Trophoblast cell (in vitro differentiated cells and primary cell): ENCODE results near the gene CCNO. TPM values are rescaled to one million over a fixed set of nuclear protein-coding genes. Genes with fewer than 3 reads are reported as not detected.

ENCODE experiments used
- DNase-seq, 2 donors: peaks; one replicate each; pipeline ENCODE4 v3.0.0-alpha.2; 2016
- H2AFZ ChIP-seq: 2 replicates; pipeline ENCODE4 v1.6.1; 2013; ENCODE audit warnings: low read length, moderate library complexity, mild to moderate bottlenecking; ENCODE audit not compliant: insufficient read depth, poor library complexity
- H2AK5ac ChIP-seq: 2 replicates; pipeline ENCODE4 v1.6.1; 2013; ENCODE audit warnings: mild to moderate bottlenecking, low read length
- H2BK120ac ChIP-seq: 2 replicates; pipeline ENCODE4 v1.6.1; 2013; ENCODE audit warnings: low read length, mild to moderate bottlenecking, moderate library complexity; ENCODE audit not compliant: insufficient read depth, poor library complexity
- H2BK12ac ChIP-seq: 2 replicates; pipeline ENCODE4 v1.6.1; 2013; ENCODE audit warnings: mild to moderate bottlenecking, low read length, moderate library complexity
- H2BK5ac ChIP-seq: 2 replicates; pipeline ENCODE4 v1.6.1; 2013; ENCODE audit warnings: low read length, low read depth, moderate library complexity, mild to moderate bottlenecking; ENCODE audit not compliant: poor library complexity
- H3K14ac ChIP-seq: 2 replicates; pipeline ENCODE4 v1.6.1; 2013; ENCODE audit warnings: mild to moderate bottlenecking, low read length
- H3K18ac ChIP-seq: 2 replicates; pipeline ENCODE4 v1.6.1; 2013; ENCODE audit warnings: mild to moderate bottlenecking, low read length
- H3K23ac ChIP-seq: 2 replicates; pipeline ENCODE4 v1.6.1; 2013; ENCODE audit warnings: low read length
- H3K27ac ChIP-seq: 2 replicates; pipeline ENCODE4 v1.5.1; 2013; ENCODE audit warnings: low read depth, mild to moderate bottlenecking, inconsistent platforms, low read length, moderate library complexity
- H3K27me3 ChIP-seq: 2 replicates; pipeline ENCODE4 v1.6.1; 2013; ENCODE audit warnings: inconsistent platforms, mild to moderate bottlenecking, low read length, moderate library complexity; ENCODE audit not compliant: insufficient read depth
- H3K36me3 ChIP-seq, 2 experiments: 1 replicate in 1 of 2; 2 replicates in 1 of 2; pipeline ENCODE4 v1.6.1; 2013; ENCODE audit warnings: low read length in 2 of 2, mild to moderate bottlenecking in 2 of 2, moderate library complexity in 1 of 2; ENCODE audit not compliant: insufficient read depth in 2 of 2, control insufficient read depth in 1 of 2
- H3K4ac ChIP-seq: 2 replicates; pipeline ENCODE4 v1.6.1; 2013; ENCODE audit warnings: low read depth, mild to moderate bottlenecking, low read length, moderate library complexity
- H3K4me1 ChIP-seq, 2 experiments: 1 replicate in 1 of 2; 2 replicates in 1 of 2; pipeline ENCODE4 v1.6.1; 2013; ENCODE audit warnings: low read length in 2 of 2, mild to moderate bottlenecking in 2 of 2, moderate library complexity in 1 of 2; ENCODE audit not compliant: insufficient read depth in 2 of 2, control insufficient read depth in 1 of 2
- H3K4me2 ChIP-seq: 2 replicates; pipeline ENCODE4 v1.6.1; 2013; ENCODE audit warnings: inconsistent platforms, mild to moderate bottlenecking, low read length, moderate library complexity
- H3K4me3 ChIP-seq: 2 replicates; pipeline ENCODE4 v1.5.1; 2013; ENCODE audit warnings: mild to moderate bottlenecking, low read depth, low read length, inconsistent platforms
- H3K79me1 ChIP-seq: one replicate; pipeline ENCODE4 v1.6.1; 2013; ENCODE audit warnings: low read length
- H3K79me2 ChIP-seq: 2 replicates; pipeline ENCODE4 v1.6.1; 2013; ENCODE audit warnings: low read length, mild to moderate bottlenecking; ENCODE audit not compliant: control insufficient read depth, insufficient read depth, poor library complexity
- H3K9ac ChIP-seq: 2 replicates; pipeline ENCODE4 v1.6.1; 2013; ENCODE audit warnings: mild to moderate bottlenecking, low read length
- H3K9me3 ChIP-seq: 2 replicates; pipeline ENCODE4 v1.6.1; 2013; ENCODE audit warnings: low read depth, mild to moderate bottlenecking, control low read depth, inconsistent platforms, low read length; ENCODE audit not compliant: insufficient read depth
- H4K12ac ChIP-seq: 2 replicates; pipeline ENCODE4 v1.6.1; 2013; ENCODE audit warnings: low read depth, mild to moderate bottlenecking, low read length, moderate library complexity
- H4K8ac ChIP-seq: 2 replicates; pipeline ENCODE4 v1.6.1; 2013; ENCODE audit warnings: low read depth, mild to moderate bottlenecking, low read length, moderate library complexity
- H4K91ac ChIP-seq: one replicate; pipeline ENCODE4 v1.6.1; 2013; ENCODE audit warnings: low read depth, mild to moderate bottlenecking, low read length, moderate library complexity
- WGBS: extraction: QIAGEN DNeasy Blood & Tissue Kit; methylation state at CpG from one replicate; pipeline ENCODE4 v1.1.7; 2013; ENCODE audit warnings: missing lambda C conversion rate; ENCODE audit not compliant: insufficient read length, insufficient coverage; ENCODE audit errors: extremely low coverage; 5-methylcytosine and 5-hydroxymethylcytosine counted together
- polyA plus RNA-seq: library from polyadenylated mRNA; stranded (reverse); fragments of 200-250 nt; gene quantifications from 2 replicates; pipeline ENCODE4 v1.2.3, GENCODE V29; 2013

The CCNO gene, protein sequence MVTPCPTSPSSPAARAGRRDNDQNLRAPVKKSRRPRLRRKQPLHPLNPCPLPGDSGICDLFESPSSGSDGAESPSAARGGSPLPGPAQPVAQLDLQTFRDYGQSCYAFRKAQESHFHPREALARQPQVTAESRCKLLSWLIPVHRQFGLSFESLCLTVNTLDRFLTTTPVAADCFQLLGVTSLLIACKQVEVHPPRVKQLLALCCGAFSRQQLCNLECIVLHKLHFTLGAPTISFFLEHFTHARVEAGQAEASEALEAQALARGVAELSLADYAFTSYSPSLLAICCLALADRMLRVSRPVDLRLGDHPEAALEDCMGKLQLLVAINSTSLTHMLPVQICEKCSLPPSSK
- polyA plus RNA-seq, result 0.33 and 0.46 TPM in 2 replicates

DNA sequence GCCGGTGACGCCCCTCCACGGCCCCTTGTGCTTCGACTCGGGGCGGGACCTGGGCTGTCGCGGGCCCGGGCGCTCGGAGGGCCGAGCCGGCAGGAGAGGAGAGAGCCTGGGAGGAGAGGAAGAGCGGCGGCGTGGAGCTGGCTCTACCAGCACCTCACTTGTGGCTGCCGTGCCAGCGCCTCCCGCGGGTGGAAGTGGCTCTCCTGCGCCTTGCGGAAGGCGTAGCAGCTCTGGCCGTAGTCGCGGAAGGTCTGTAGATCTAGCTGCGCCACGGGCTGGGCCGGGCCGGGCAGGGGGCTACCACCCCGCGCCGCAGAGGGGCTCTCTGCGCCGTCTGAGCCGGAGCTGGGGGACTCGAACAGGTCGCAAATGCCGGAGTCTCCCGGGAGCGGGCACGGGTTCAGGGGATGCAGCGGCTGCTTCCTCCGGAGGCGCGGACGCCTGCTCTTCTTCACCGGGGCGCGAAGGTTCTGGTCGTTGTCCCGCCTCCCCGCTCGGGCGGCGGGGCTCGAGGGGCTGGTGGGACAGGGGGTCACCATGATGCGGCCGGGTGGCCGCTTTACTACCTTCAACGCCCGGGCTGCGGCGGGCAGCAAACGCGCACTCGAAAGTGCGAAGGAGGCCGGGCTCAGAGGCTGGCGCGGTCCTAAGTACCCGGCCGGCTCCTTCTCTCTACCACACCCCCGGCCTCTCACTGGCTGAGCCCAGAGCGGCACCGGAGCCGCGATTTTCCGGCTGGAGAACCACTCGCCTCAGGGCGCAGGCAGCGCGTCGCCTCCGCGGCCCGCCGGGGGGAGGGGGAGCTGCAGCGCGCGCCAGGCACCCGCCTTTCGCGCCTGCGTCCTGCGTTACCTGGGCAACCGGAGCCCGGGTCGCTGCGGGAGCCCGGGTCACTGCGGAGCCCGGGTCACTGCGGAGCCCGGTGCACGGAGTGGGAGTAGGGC is at the start of gene CCNO:
Gene CCNO, minus strand, starts transcription at position 624 of the 944 bp plus-strand sequence. Its CDS starts 85 bp downstream, at position 539.
- WGBS, result no CpG with 5 or more reads among the region's 106 CpGs
- Histone ChIP-seq H3K14ac (no peak within 1 kb of the TSS), H3K4ac (no peak within 1 kb of the TSS), H4K12ac (no peak within 1 kb of the TSS), H3K27me3 (peaks cover 52% of the 10 kb centered on the region), H3K9ac (no peak within 1 kb of the TSS), H2BK12ac (no peak within 1 kb of the TSS), H3K79me1 (no peaks in the 10 kb centered on the region), H2AFZ (peak within 1 kb of the TSS; percentile 89), H3K18ac (no peak within 1 kb of the TSS), H3K4me1 (peaks cover 11 to 18% of the 10 kb centered on the region in 2 experiments), H3K4me3 (peak within 1 kb of the TSS; percentile 67), H3K23ac (no peak within 1 kb of the TSS), H2BK120ac (no peak within 1 kb of the TSS), H2AK5ac (no peak within 1 kb of the TSS), H3K9me3 (peaks cover 2% of the 10 kb centered on the region), H2BK5ac (no peak within 1 kb of the TSS), H4K91ac (no peak within 1 kb of the TSS), H4K8ac (peak within 1 kb of the TSS; percentile 17), H3K4me2 (peak within 1 kb of the TSS; percentile 94), H3K79me2 (no peaks in the 10 kb centered on the region), H3K27ac (no peak within 1 kb of the TSS), H3K36me3 (no peaks in the 10 kb centered on the region)
- peak; percentile 75 to 85 for DNase-seq

DNA sequence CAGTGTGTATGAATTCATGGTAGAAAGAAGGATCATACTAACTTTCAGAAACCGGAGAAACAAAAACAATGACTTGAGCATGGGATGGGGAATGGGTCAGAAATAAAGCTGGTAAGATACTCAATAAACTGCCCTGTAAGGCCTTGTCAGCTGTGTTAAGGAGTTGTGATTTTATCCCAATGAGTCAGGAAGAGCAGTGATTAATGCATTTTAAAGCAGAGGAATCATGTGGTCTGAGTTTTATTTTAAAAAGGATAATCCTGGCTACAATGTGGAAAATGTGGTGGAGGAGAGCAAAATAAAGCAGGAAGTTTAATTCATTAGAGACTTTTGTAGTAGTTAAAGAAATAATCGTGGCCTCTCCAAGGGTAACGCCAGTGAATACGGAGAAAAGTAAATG is 45.4 kb upstream of the CCNO start:
- Histone ChIP-seq H3K9ac (no peak overlapping the region), H4K12ac (no peak overlapping the region), H3K9me3 (no peaks in the 10 kb centered on the region), H3K4me2 (no peak overlapping the region), H3K27ac (no peak overlapping the region), H3K14ac (no peak overlapping the region), H3K79me2 (no peaks in the 10 kb centered on the region), H3K4ac (no peak overlapping the region), H4K8ac (no peak overlapping the region), H3K23ac (no peak overlapping the region), H3K18ac (no peak overlapping the region), H2BK12ac (no peak overlapping the region), H2BK5ac (no peak overlapping the region), H2AK5ac (no peak overlapping the region), H3K36me3 (peaks cover 6 to 15% of the 10 kb centered on the region in 2 experiments), H3K4me1 (no peaks in the 10 kb centered on the region), H3K27me3 (no peaks in the 10 kb centered on the region), H4K91ac (no peak overlapping the region), H3K4me3 (no peak overlapping the region), H3K79me1 (no peaks in the 10 kb centered on the region), H2BK120ac (no peak overlapping the region), H2AFZ (no peak overlapping the region)
- WGBS, result no CpG with 5 or more reads among the region's 4 CpGs
- DNase-seq, result no peak

DNA sequence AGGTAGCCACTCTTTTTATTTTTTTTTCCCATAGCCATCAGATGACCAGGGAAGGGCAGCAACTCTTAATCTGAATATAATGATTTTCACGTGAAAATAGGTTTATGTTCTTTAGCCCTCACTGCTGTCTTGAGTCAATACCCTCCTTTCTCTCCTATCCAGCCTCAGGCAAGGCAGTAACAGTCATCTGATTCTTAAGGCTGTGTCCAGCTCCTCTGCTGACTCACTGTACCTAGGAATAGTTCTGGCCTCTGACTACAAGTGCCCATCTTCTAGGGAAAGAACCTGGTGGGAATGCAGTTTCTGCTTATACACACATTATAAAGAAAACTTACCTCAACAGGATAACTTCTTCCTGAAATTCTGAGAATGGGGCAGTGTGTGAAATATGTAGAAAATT is 43.4 kb upstream of the CCNO start:
- H3K23ac ChIP-seq, result no peak overlapping the region
- peak; percentile 2 to 10 for DNase-seq
- no CpG with 5 or more reads among the region's 1 CpG for WGBS

DNA sequence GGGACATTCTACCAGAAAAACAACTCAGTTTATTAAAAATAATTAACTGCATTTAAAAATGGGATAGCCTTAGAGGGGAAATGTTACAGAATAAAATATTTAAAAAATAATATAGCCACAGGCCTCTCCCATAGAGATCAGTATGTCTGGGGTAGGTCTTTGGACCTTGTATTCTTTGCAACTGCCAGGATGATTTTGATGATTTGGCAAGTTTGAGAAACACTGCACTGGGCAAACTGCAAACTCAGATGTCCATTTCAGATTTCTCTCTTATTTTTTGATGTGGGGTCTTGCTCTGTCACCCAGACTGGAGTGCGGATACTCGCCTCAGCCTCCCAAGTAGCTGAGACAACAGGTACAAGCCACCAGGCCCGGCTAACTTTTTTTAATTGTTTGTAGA is 24.9 kb upstream of the CCNO start:
- no peak overlapping the region for H4K12ac ChIP-seq
- H2BK120ac ChIP-seq, result no peak overlapping the region
- H3K4ac ChIP-seq, result no peak overlapping the region
- H3K4me3 ChIP-seq, result no peak overlapping the region
- no peak for DNase-seq
- no peaks in the 10 kb centered on the region for H3K9me3 ChIP-seq
- no peak overlapping the region for H3K27ac ChIP-seq
- H3K36me3 ChIP-seq, result peaks cover 9 to 12% of the 10 kb centered on the region in 2 experiments
- no peaks in the 10 kb centered on the region for H3K79me1 ChIP-seq
- H3K79me2 ChIP-seq, result no peaks in the 10 kb centered on the region
- H2BK12ac ChIP-seq, result no peak overlapping the region
- H3K23ac ChIP-seq, result no peak overlapping the region
- H4K91ac ChIP-seq, result no peak overlapping the region
- H2AFZ ChIP-seq, result no peak overlapping the region
- H3K9ac ChIP-seq, result no peak overlapping the region
- H3K18ac ChIP-seq, result no peak overlapping the region
- no peak overlapping the region for H2BK5ac ChIP-seq
- H3K27me3 ChIP-seq, result no peaks in the 10 kb centered on the region
- H4K8ac ChIP-seq, result no peak overlapping the region
- no peaks in the 10 kb centered on the region for H3K4me1 ChIP-seq
- no peak overlapping the region for H3K4me2 ChIP-seq
- WGBS, result no CpG with 5 or more reads among the region's 3 CpGs
- no peak overlapping the region for H2AK5ac ChIP-seq
- no peak overlapping the region for H3K14ac ChIP-seq

More for the DNA sequence above, 43.4 kb upstream of the CCNO start:
- H3K9me3 ChIP-seq, result no peaks in the 10 kb centered on the region
- H4K91ac ChIP-seq, result no peak overlapping the region
- H3K4me2 ChIP-seq, result no peak overlapping the region
- H3K36me3 ChIP-seq, result peaks cover 8 to 14% of the 10 kb centered on the region in 2 experiments
- no peak overlapping the region for H4K8ac ChIP-seq
- no peak overlapping the region for H2BK120ac ChIP-seq
- H3K14ac ChIP-seq, result no peak overlapping the region
- H2AK5ac ChIP-seq, result no peak overlapping the region
- H4K12ac ChIP-seq, result no peak overlapping the region
- H3K27ac ChIP-seq, result no peak overlapping the region
- H3K9ac ChIP-seq, result no peak overlapping the region
- H2AFZ ChIP-seq, result no peak overlapping the region
- H3K79me2 ChIP-seq, result no peaks in the 10 kb centered on the region
- H3K27me3 ChIP-seq, result no peaks in the 10 kb centered on the region
- H3K79me1 ChIP-seq, result no peaks in the 10 kb centered on the region
- H3K18ac ChIP-seq, result no peak overlapping the region
- no peak overlapping the region for H2BK12ac ChIP-seq
- no peaks in the 10 kb centered on the region for H3K4me1 ChIP-seq
- no peak overlapping the region for H3K4me3 ChIP-seq
- no peak overlapping the region for H2BK5ac ChIP-seq
- H3K4ac ChIP-seq, result no peak overlapping the region
